Measurements from ENCODE around the gene LRRC70.

DNA sequence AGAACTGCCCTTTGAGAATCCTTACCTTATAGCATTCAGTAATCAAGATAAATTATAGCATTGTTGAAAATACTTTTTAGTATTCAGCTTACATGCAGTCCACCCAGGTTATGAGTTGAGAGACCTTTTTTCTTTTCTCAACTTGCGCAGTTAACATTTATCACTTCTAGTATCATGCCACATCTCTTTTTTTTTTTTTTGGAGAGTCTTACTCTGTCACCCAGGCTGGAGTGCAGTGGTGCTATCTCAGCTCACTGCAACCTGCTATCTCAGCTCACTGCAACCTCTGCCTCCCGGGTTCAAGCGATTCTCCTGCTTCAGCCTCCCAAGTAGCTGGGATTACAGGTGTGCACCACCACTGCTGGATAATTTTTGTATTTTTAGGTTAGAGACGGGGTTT lies 29.0 kb downstream of the LRRC70 start:
- TF ChIP-seq, protein P1, sequence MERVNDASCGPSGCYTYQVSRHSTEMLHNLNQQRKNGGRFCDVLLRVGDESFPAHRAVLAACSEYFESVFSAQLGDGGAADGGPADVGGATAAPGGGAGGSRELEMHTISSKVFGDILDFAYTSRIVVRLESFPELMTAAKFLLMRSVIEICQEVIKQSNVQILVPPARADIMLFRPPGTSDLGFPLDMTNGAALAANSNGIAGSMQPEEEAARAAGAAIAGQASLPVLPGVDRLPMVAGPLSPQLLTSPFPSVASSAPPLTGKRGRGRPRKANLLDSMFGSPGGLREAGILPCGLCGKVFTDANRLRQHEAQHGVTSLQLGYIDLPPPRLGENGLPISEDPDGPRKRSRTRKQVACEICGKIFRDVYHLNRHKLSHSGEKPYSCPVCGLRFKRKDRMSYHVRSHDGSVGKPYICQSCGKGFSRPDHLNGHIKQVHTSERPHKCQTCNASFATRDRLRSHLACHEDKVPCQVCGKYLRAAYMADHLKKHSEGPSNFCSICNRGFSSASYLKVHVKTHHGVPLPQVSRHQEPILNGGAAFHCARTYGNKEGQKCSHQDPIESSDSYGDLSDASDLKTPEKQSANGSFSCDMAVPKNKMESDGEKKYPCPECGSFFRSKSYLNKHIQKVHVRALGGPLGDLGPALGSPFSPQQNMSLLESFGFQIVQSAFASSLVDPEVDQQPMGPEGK (CRISPR knock-in tag; IDR thresholded peaks at IDR 0.05; ENCODE audit: borderline replicate concordance), result no peak
- TF ChIP-seq TCF4 (CRISPR knock-in tag; IDR thresholded peaks at IDR 0.05; ENCODE audit: borderline replicate concordance), result no peak
- TF ChIP-seq, protein P2, sequence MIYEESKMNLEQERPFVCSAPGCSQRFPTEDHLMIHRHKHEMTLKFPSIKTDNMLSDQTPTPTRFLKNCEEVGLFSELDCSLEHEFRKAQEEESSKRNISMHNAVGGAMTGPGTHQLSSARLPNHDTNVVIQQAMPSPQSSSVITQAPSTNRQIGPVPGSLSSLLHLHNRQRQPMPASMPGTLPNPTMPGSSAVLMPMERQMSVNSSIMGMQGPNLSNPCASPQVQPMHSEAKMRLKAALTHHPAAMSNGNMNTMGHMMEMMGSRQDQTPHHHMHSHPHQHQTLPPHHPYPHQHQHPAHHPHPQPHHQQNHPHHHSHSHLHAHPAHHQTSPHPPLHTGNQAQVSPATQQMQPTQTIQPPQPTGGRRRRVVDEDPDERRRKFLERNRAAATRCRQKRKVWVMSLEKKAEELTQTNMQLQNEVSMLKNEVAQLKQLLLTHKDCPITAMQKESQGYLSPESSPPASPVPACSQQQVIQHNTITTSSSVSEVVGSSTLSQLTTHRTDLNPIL (CRISPR knock-in tag; IDR thresholded peaks at IDR 0.05; ENCODE audit: low read depth), result no peak
- TF ChIP-seq, protein P3, sequence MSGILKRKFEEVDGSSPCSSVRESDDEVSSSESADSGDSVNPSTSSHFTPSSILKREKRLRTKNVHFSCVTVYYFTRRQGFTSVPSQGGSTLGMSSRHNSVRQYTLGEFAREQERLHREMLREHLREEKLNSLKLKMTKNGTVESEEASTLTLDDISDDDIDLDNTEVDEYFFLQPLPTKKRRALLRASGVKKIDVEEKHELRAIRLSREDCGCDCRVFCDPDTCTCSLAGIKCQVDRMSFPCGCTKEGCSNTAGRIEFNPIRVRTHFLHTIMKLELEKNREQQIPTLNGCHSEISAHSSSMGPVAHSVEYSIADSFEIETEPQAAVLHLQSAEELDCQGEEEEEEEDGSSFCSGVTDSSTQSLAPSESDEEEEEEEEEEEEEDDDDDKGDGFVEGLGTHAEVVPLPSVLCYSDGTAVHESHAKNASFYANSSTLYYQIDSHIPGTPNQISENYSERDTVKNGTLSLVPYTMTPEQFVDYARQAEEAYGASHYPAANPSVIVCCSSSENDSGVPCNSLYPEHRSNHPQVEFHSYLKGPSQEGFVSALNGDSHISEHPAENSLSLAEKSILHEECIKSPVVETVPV (CRISPR knock-in tag; IDR thresholded peaks at IDR 0.05), result no peak
- no peak for TF ChIP-seq OSR1 (CRISPR knock-in tag; IDR thresholded peaks at IDR 0.05)
- TF ChIP-seq PPARA (CRISPR knock-in tag; IDR thresholded peaks at IDR 0.05; ENCODE audit: borderline replicate concordance), result no peak
- no peak for TF ChIP-seq ZNF8 (CRISPR knock-in tag; IDR thresholded peaks at IDR 0.05)
- no peak for TF ChIP-seq CSDC2 (CRISPR knock-in tag; IDR thresholded peaks at IDR 0.05)
- no peak for TF ChIP-seq ZFP3 (CRISPR knock-in tag; IDR thresholded peaks at IDR 0.05)

Data from SK-N-SH treated with all-trans-retinoic acid at 6 μM for 48 hours (cell line).